HCT116 (cell line): ENCODE results near the gene RXRA. TPM values are rescaled to one million over a fixed set of nuclear protein-coding genes. Genes with fewer than 3 reads are reported as not detected.

Source experiments
- ATAC-seq: fragments of 200-7000 bp; cut with Tn5 transposase; 2 replicates; pipeline ENCODE4 v1.9.1; 2020; ENCODE audit warnings: mild to moderate bottlenecking, moderate library complexity
- BruUV-seq: library from RNA; stranded (reverse); fragments of 400-500 nt; replicated peaks from 2 replicates; lab custom pipeline; 2021; lab: Mats Ljungman, UMichigan
- CTCF ChIA-PET: fragments of 300-600 bp; sonication (Branson Sonifier 250); formaldehyde crosslinking; loops from one replicate; lab custom pipeline; 2021; ENCODE audit warnings: antibody characterized with exemption; lab: Charles Lee
- POLR2A ChIA-PET: fragments of 300-600, 350-600 bp; sonication (Branson Sonifier 250); formaldehyde crosslinking; loops from one replicate; lab custom pipeline; 2021; ENCODE audit warnings: antibody characterized with exemption; lab: Charles Lee
- RAD21 ChIA-PET, 2 experiments: fragments of 300-600 bp; sonication (Branson Sonifier 250); formaldehyde crosslinking; loops; one replicate each; lab custom pipeline; 2023; ENCODE audit warnings: low total read pairs in 2 of 2; ENCODE audit not compliant: uncharacterized antibody in 2 of 2, unreplicated experiment in 2 of 2, low non-redundant PET in 1 of 2; lab: Charles Lee
- DNase-seq: peaks from one replicate; pipeline ENCODE4 v3.0.0-alpha.2; 2010; ENCODE audit warnings: low read depth, low spot score
- H2AFZ ChIP-seq: fragments of 200-600 bp; shearing (Covaris generic), sonication (generic); 2 replicates; pipeline ENCODE4 v1.6.1; 2017; ENCODE audit warnings: low read depth, mixed run types, mixed read lengths, antibody characterized with exemption, low read length; ENCODE audit not compliant: poor library complexity, severe bottlenecking
- H3K27ac ChIP-seq: 2 replicates; pipeline ENCODE4 v1.5.1; 2012; ENCODE audit warnings: low read depth, low read length
- H3K27me3 ChIP-seq: fragments of 200-600 bp; sonication (generic); 2 replicates; pipeline ENCODE4 v1.6.1; 2016; ENCODE audit warnings: mixed run types, low read length, mixed read lengths; ENCODE audit not compliant: insufficient read depth
- H3K36me3 ChIP-seq, 2 experiments: fragments of 200-500 bp in 1 of 2; fragments of 200-600 bp in 1 of 2; sonication (Bioruptor generic) in 1 of 2; sonication (generic) in 1 of 2; 2 replicates each; pipeline versions ENCODE4 v1.5.1 to v1.6.1; 2014 to 2016; ENCODE audit warnings: low read length in 2 of 2, inconsistent platforms in 1 of 2, mixed read lengths in 1 of 2, mixed run types in 1 of 2; ENCODE audit not compliant: insufficient read depth in 2 of 2, control insufficient read depth in 1 of 2
- H3K4me1 ChIP-seq, 2 experiments: fragments of 200-600 bp in 1 of 2; sonication (generic) in 1 of 2; 2 replicates each; pipeline versions ENCODE4 v1.5.1 to v1.6.1; 2012 to 2017; ENCODE audit warnings: low read length in 2 of 2, inconsistent platforms in 1 of 2, mild to moderate bottlenecking in 1 of 2, mixed read lengths in 1 of 2, mixed run types in 1 of 2, moderate library complexity in 1 of 2; ENCODE audit not compliant: insufficient read depth in 2 of 2, control insufficient read depth in 1 of 2
- H3K4me2 ChIP-seq: fragments of 200-600 bp; sonication (generic); 2 replicates; pipeline ENCODE4 v1.6.1; 2017; ENCODE audit warnings: mixed run types, low read length, mixed read lengths
- H3K4me3 ChIP-seq, 2 experiments: fragments of 200-600 bp in 1 of 2; sonication (generic) in 1 of 2; replicated peaks in 1 of 2; 2 replicates each; pipeline ENCODE4 v1.5.1; 2011 to 2016; ENCODE audit warnings: low read length in 2 of 2, control low read depth in 1 of 2, low read depth in 1 of 2, mild to moderate bottlenecking in 1 of 2, mixed read lengths in 1 of 2, mixed run types in 1 of 2
- H3K79me2 ChIP-seq: fragments of 200-600 bp; sonication (generic); 2 replicates; pipeline ENCODE4 v1.6.1; 2017; ENCODE audit warnings: mild to moderate bottlenecking, mixed run types, low read length, moderate library complexity, mixed read lengths; ENCODE audit not compliant: insufficient read depth
- H3K9ac ChIP-seq: fragments of 200-600 bp; sonication (generic); 2 replicates; pipeline ENCODE4 v1.6.1; 2016; ENCODE audit warnings: low read length, mixed read lengths
- H3K9me2 ChIP-seq: fragments of 200-600 bp; sonication (generic), shearing (Covaris generic); 2 replicates; pipeline ENCODE4 v1.6.1; 2017; ENCODE audit warnings: mixed run types, mild to moderate bottlenecking, moderate library complexity; ENCODE audit not compliant: insufficient read depth
- H3K9me3 ChIP-seq, 2 experiments: fragments of 200-500 bp in 1 of 2; fragments of 200-600 bp in 1 of 2; sonication (Bioruptor generic) in 1 of 2; sonication (generic) in 1 of 2; 2 replicates each; pipeline ENCODE4 v1.6.1; 2014 to 2017; ENCODE audit warnings: low read length in 2 of 2, mixed read lengths in 2 of 2, inconsistent platforms in 1 of 2, low read depth in 1 of 2, mild to moderate bottlenecking in 1 of 2, mixed run types in 1 of 2, moderate library complexity in 1 of 2; ENCODE audit not compliant: control insufficient read depth in 1 of 2, insufficient read depth in 1 of 2
- H4K20me1 ChIP-seq: fragments of 200-600 bp; sonication (generic), shearing (Covaris generic); 2 replicates; pipeline ENCODE4 v1.6.1; 2017; ENCODE audit warnings: mixed run types, mild to moderate bottlenecking, moderate library complexity; ENCODE audit not compliant: insufficient read depth
- CBX3 ChIP-seq: IDR thresholded peaks from 2 replicates; pipeline ENCODE4 v1.6.1; 2012; ENCODE audit warnings: low read depth
- CEBPB ChIP-seq: IDR thresholded peaks from 2 replicates; pipeline ENCODE4 v1.6.1; 2012; ENCODE audit warnings: low read depth
- EGR1 ChIP-seq: IDR thresholded peaks from 2 replicates; pipeline ENCODE4 v1.6.1; 2012; ENCODE audit warnings: low read depth
- ELF1 ChIP-seq: IDR thresholded peaks from 2 replicates; pipeline ENCODE4 v1.6.1; 2012; ENCODE audit warnings: low read depth, borderline replicate concordance
- EZH2phosphoT487 ChIP-seq: fragments of 200-600 bp; IDR thresholded peaks from 2 replicates; pipeline ENCODE4 v1.6.1; 2018; ENCODE audit warnings: antibody characterized with exemption, borderline replicate concordance
- FOSL1 ChIP-seq: IDR thresholded peaks from 2 replicates; pipeline ENCODE4 v1.6.1; 2012; ENCODE audit warnings: low read depth
- JUND ChIP-seq: IDR thresholded peaks from 2 replicates; pipeline ENCODE4 v1.6.1; 2012
- POLR2A ChIP-seq: IDR thresholded peaks from 2 replicates; pipeline ENCODE4 v1.7.0; 2011; ENCODE audit warnings: borderline replicate concordance; ENCODE audit not compliant: insufficient read depth, insufficient read length; ENCODE audit errors: extremely low read depth
- POLR2AphosphoS5 ChIP-seq: IDR thresholded peaks from 2 replicates; pipeline ENCODE4 v1.6.1; 2011; ENCODE audit warnings: mild to moderate bottlenecking, low read depth, low read length, moderate library complexity
- SIN3A ChIP-seq: IDR thresholded peaks from 2 replicates; pipeline ENCODE4 v1.6.1; 2012; ENCODE audit warnings: low read depth
- SP1 ChIP-seq: IDR thresholded peaks from 2 replicates; pipeline ENCODE4 v1.6.1; 2012; ENCODE audit warnings: low read depth
- SRF ChIP-seq: IDR thresholded peaks from 2 replicates; pipeline ENCODE4 v1.6.1; 2012; ENCODE audit warnings: low read depth
- TCF7L2 ChIP-seq: IDR thresholded peaks from 2 replicates; pipeline ENCODE4 v1.7.0; 2011; ENCODE audit warnings: borderline replicate concordance, inconsistent platforms; ENCODE audit not compliant: insufficient read depth, insufficient read length; ENCODE audit errors: extremely low read depth
- YY1 ChIP-seq: IDR thresholded peaks from 2 replicates; pipeline ENCODE4 v1.6.1; 2011; ENCODE audit warnings: low read length, low read depth, moderate library complexity, mild to moderate bottlenecking; ENCODE audit not compliant: insufficient replicate concordance; ENCODE audit errors: extremely low read depth
- ZNF274 ChIP-seq: fragments of 200-500 bp; sonication (Bioruptor generic); IDR thresholded peaks from 2 replicates; pipeline ENCODE4 v1.6.1; 2014; ENCODE audit warnings: mild to moderate bottlenecking, low read depth, low read length, inconsistent platforms
- intact Hi-C: fragments of 100-400 bp; cut with micrococcal nuclease; formaldehyde crosslinking; loops from 2 replicates; pipeline ENCODE4 v1.10.0; 2022
- total RNA-seq: library from RNA; stranded (reverse); gene quantifications from one replicate; pipeline ENCODE4 v1.2.1, GENCODE V29; 2021; ENCODE audit not compliant: unreplicated experiment
- TF ChIP-seq, protein P1 (sequence below): IDR thresholded peaks from 2 replicates; pipeline ENCODE4 v1.6.1; 2012; ENCODE audit warnings: low read depth
- TF ChIP-seq, protein P2 (sequence below): IDR thresholded peaks from 2 replicates; pipeline ENCODE4 v1.6.1; 2012
- TF ChIP-seq, protein P3 (sequence below): IDR thresholded peaks from 2 replicates; pipeline ENCODE4 v1.6.1; 2011; ENCODE audit warnings: mild to moderate bottlenecking, low read length, moderate library complexity; ENCODE audit not compliant: insufficient replicate concordance; ENCODE audit errors: extremely low read depth

The RXRA gene
- total RNA-seq, 1 experiment from 2014 or later, result 43.9 TPM

DNA sequence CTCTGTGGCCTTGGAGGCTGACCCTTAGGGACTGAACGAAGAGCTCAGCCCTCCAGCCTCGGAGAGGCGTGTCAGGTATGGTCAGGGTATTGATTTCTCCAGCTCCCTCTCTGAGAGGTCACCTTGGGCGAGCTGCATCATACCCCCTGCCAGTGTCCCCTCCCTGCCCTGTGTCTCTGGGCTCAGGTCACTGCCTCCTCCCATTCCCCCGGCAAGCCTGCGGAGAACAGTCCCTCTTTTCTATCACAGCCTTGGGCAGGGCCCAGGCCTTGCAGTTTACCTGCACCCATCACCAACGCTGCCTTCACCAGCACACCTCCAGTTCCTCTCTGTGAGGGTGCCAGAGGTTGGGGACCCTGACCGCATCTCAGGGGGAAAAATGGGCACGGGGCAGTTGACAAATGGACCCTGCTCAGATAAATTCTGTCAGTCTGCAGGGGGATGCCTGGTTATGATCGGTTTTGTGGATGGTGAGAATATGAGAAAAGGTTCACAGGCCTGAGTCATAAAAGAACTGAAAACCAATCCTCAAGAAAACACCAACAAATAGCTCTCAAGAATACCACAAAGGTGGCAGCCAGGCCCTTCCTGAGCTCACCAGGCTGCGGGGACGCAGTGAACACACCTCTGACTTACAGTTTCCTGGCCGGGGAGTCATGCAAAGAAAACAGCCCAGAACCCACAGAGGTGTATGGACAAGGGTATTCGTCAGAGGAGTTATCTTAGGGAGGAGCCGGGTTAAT is 24.7 kb upstream of the RXRA start:
- Histone ChIP-seq H3K36me3 (no peaks in the 10 kb centered on the region), H2AFZ (no peak overlapping the region), H3K79me2 (no peaks in the 10 kb centered on the region), H3K4me3 (no peak overlapping the region), H3K27me3 (no peaks in the 10 kb centered on the region), H3K9me2 (no peaks in the 10 kb centered on the region), H3K4me1 (no peaks in the 10 kb centered on the region), H3K4me2 (no peak overlapping the region), H3K9ac (no peak overlapping the region)
- ChIA-PET CTCF (no interaction called here), RAD21 (no interaction called here), POLR2A (no interaction called here)
- TF ChIP-seq, protein P1, sequence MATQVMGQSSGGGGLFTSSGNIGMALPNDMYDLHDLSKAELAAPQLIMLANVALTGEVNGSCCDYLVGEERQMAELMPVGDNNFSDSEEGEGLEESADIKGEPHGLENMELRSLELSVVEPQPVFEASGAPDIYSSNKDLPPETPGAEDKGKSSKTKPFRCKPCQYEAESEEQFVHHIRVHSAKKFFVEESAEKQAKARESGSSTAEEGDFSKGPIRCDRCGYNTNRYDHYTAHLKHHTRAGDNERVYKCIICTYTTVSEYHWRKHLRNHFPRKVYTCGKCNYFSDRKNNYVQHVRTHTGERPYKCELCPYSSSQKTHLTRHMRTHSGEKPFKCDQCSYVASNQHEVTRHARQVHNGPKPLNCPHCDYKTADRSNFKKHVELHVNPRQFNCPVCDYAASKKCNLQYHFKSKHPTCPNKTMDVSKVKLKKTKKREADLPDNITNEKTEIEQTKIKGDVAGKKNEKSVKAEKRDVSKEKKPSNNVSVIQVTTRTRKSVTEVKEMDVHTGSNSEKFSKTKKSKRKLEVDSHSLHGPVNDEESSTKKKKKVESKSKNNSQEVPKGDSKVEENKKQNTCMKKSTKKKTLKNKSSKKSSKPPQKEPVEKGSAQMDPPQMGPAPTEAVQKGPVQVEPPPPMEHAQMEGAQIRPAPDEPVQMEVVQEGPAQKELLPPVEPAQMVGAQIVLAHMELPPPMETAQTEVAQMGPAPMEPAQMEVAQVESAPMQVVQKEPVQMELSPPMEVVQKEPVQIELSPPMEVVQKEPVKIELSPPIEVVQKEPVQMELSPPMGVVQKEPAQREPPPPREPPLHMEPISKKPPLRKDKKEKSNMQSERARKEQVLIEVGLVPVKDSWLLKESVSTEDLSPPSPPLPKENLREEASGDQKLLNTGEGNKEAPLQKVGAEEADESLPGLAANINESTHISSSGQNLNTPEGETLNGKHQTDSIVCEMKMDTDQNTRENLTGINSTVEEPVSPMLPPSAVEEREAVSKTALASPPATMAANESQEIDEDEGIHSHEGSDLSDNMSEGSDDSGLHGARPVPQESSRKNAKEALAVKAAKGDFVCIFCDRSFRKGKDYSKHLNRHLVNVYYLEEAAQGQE, result no peak
- TF ChIP-seq EZH2phosphoT487 (no peak), ELF1 (no peak), POLR2A (no peak), YY1 (no peak), FOSL1 (no peak), SP1 (no peak), POLR2AphosphoS5 (no peak), JUND (no peak), CBX3 (no peak), TCF7L2 (no peak), SRF (no peak), ZNF274 (no peak), EGR1 (no peak), SIN3A (no peak), CEBPB (no peak)
- TF ChIP-seq, protein P2, sequence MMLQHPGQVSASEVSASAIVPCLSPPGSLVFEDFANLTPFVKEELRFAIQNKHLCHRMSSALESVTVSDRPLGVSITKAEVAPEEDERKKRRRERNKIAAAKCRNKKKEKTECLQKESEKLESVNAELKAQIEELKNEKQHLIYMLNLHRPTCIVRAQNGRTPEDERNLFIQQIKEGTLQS, result no peak
- TF ChIP-seq, protein P3, sequence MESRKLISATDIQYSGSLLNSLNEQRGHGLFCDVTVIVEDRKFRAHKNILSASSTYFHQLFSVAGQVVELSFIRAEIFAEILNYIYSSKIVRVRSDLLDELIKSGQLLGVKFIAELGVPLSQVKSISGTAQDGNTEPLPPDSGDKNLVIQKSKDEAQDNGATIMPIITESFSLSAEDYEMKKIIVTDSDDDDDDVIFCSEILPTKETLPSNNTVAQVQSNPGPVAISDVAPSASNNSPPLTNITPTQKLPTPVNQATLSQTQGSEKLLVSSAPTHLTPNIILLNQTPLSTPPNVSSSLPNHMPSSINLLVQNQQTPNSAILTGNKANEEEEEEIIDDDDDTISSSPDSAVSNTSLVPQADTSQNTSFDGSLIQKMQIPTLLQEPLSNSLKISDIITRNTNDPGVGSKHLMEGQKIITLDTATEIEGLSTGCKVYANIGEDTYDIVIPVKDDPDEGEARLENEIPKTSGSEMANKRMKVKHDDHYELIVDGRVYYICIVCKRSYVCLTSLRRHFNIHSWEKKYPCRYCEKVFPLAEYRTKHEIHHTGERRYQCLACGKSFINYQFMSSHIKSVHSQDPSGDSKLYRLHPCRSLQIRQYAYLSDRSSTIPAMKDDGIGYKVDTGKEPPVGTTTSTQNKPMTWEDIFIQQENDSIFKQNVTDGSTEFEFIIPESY, result no peak
- TF ChIP-seq, all 23 proteins: peak for 0
- DNase-seq (no peak), ATAC-seq (no peak)
- no TSS peak for BruUV-seq
- Histone ChIP-seq H4K20me1 (no peaks in the 10 kb centered on the region), H3K9me3 (no peaks in the 10 kb centered on the region), H3K27ac (no peak overlapping the region)
- intact Hi-C loops, result no loop called here
